A549 treated with CORT108297 at 1 μM for 4 hours (cell line): ENCODE results near the gene DPY30. TPM values are rescaled to one million over a fixed set of nuclear protein-coding genes. Genes with fewer than 3 reads are reported as not detected.

Experiments
- total RNA-seq: library from RNA; stranded (reverse); fragments of 200-300 nt; extraction: Qiagen RNA extraction; gene quantifications from 5 replicates; pipeline ENCODE4 v1.2.3, GENCODE V29; 2022

Gene DPY30
- total RNA-seq: 108 to 117 TPM (median 114 TPM) in 5 replicates

DNA sequence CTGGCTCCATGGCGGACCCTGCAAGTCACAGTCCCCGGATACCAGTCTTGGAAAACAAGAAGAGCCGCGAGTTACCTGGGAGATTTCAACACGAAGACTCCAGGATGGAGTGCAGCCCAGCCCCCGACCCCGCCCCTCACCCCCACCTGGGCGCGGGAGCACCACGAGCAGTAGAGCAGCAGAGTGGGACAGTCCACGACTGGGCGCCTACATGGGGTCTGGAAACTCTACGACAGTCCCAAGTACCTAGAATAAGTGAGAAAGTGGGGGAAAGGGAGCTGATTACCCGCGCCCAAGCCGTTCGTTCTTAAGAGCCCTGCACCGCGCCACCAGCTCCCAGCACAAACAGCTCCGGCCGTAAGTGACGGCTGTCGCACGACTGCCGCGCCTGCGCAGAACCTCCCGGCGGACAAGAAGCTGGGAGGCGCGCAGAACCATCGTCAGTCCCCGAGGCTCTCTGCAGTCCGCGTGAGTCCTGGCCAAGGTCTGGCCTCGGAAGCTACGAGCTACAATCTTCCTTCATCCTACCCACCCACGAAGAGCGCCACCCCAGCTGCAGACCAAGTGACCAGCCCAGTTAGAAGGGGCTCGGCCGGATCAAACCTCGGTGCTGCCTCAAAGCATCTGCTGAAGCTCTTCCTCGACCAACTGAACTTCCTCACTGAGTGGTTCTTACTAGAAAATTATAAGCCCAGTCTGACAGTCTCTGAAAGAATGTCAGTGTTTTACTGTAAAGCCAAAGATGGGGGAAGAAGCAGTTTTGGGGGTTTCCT, at the start of gene DPY30:
DPY30 (minus strand) TSS at position 359 of the 773 bp plus-strand sequence; CDS start at position 10, 349 bp downstream.

DNA sequence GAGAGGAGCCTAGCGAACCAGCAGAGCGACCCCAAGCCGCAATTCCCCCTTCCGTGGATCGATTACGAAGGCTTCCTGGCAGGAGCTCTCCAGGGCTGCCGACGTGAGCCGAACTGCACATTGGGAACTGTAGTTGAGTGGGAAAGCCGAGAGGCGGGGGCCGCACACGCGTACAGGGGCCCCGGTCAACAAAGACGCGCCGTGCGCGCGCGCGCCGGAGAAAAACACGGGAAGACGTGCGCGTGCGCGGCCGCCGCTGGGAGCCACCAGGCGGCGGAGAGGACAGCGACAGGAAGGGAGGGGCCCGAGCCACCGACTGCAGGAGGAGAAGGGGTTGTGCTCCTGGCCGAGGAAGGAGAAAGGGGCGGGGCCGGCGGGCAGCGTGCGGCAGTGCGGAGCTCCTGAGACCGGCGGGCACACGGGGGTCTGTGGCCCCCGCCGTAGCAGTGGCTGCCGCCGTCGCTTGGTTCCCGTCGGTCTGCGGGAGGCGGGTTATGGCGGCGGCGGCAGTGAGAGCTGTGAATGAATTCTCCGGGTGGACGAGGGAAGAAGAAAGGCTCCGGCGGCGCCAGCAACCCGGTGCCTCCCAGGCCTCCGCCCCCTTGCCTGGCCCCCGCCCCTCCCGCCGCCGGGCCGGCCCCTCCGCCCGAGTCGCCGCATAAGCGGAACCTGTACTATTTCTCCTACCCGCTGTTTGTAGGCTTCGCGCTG, 23.9 kb upstream of the DPY30 start, which contains the start of gene SPAST:
SPAST (plus strand) TSS at position 247 of the 711 bp plus-strand sequence; CDS start at position 523, 276 bp downstream.

DNA sequence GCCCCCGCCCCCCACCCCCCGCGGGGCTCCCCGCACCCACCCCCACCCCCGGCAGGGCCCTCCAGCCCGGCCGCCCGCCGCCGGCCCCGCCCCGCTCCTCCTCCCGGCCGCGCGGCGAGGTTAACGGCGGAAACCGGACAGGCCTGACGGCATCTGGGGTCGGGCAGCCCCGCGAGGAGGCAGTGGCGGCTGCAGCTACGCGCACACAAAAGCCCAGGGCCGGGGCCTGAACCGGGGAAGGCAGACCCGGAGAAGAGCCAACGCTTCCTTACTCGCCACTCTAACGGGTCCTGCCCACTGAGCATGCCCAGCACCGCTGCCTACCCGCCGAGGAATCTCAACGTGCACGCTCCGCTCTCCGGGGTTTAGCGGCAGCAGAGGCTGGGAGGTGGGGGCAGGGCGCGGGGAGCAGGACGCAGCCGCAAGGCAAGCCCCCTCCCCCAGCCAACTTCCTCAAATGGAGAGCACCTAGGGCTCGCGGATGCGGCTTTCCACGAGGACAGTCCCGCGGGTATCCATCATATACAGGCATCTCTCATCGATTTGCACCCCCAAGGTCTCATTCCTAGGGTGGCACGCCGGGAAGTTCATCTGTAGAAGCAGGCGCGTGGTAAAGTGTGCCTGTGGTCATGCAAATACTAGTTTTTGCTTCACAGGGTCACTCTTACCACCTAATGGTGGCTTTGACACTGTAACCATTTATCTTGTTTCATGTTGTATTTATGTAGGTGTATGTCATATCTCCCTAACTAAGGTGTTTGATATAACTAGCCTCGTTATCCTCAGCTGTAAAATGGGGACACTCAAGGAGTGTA, 28.7 kb downstream of the DPY30 start, which contains the start of gene MEMO1:
MEMO1 (minus strand) TSS at position 339 of the 815 bp plus-strand sequence. CDS start 761 bp downstream, outside the sequence.

Other genes with a start within 250 kb of the DPY30 start
- gene MEMO1, start 28.8 kb downstream of the DPY30 start, total RNA-seq: 76.1 to 89.9 TPM (median 78.9 TPM) in 5 replicates
- 9.9 to 16.8 TPM (median 13.7 TPM) in 5 replicates for gene SPAST, start 23.8 kb upstream of the DPY30 start, total RNA-seq
- 14.2 to 19.3 TPM (median 17.6 TPM) in 5 replicates for gene SLC30A6, start 126.1 kb upstream of the DPY30 start, total RNA-seq
- not detected in 5 replicates for gene NLRC4, start 225.1 kb upstream of the DPY30 start, total RNA-seq
- gene YIPF4, start 238.1 kb upstream of the DPY30 start, total RNA-seq: 43.5 to 56.9 TPM (median 51.0 TPM) in 5 replicates